Lung (tissue), 12 donors: ENCODE measurements around the gene MYZAP. TPM values are rescaled to one million over a fixed set of nuclear protein-coding genes. Genes with fewer than 3 reads are reported as not detected.

ENCODE experiments used
- ATAC-seq: fragments of 200-7000 bp; cut with Tn5 transposase; one replicate; pipeline ENCODE4 v1.9.1; 2020; ENCODE audit warnings: moderate number of reproducible peaks; ENCODE audit not compliant: insufficient read depth, low FRiP score
- DNase-seq, 3 donors: peaks; one replicate each; pipeline ENCODE4 v3.0.0-alpha.2; 2013 to 2017
- H3K27ac ChIP-seq, 2 donors: one replicate each; pipeline ENCODE4 v1.5.1; 2013; ENCODE audit warnings: mild to moderate bottlenecking in 2 of 2, moderate library complexity in 2 of 2, control low read depth in 1 of 2, inconsistent platforms in 1 of 2, low read depth in 1 of 2, low read length in 1 of 2
- H3K27me3 ChIP-seq, 3 donors: one replicate each; pipeline ENCODE4 v1.5.1; 2013; ENCODE audit warnings: low read length in 2 of 3; ENCODE audit not compliant: control insufficient read depth in 3 of 3, insufficient read depth in 3 of 3
- H3K36me3 ChIP-seq, 4 donors: one replicate each; pipeline ENCODE4 v1.5.1; 2013; ENCODE audit warnings: low read length in 4 of 4, mild to moderate bottlenecking in 1 of 4, moderate library complexity in 1 of 4; ENCODE audit not compliant: control insufficient read depth in 4 of 4, insufficient read depth in 4 of 4
- H3K4me1 ChIP-seq, 5 donors: one replicate each; pipeline ENCODE4 v1.5.1; 2013; ENCODE audit warnings: low read length in 5 of 5, mild to moderate bottlenecking in 2 of 5, moderate library complexity in 1 of 5; ENCODE audit not compliant: control insufficient read depth in 5 of 5, insufficient read depth in 5 of 5
- H3K4me3 ChIP-seq: one replicate; pipeline ENCODE4 v1.5.1; 2013; ENCODE audit warnings: mild to moderate bottlenecking, control low read depth, moderate library complexity
- H3K9ac ChIP-seq, 2 donors: one replicate each; pipeline ENCODE4 v1.5.1; 2013; ENCODE audit warnings: low read length in 2 of 2, control low read depth in 1 of 2; ENCODE audit not compliant: insufficient read depth in 1 of 2
- H3K9me3 ChIP-seq, 4 donors: one replicate each; pipeline ENCODE4 v1.5.1; 2013; ENCODE audit warnings: low read length in 3 of 4, mild to moderate bottlenecking in 1 of 4, moderate library complexity in 1 of 4; ENCODE audit not compliant: control insufficient read depth in 4 of 4, insufficient read depth in 3 of 4
- WGBS, 2 donors: extraction: QIAGEN DNeasy Blood & Tissue Kit; methylation state at CpG; one replicate each; pipeline ENCODE4 v1.1.7; 2013; 5-methylcytosine and 5-hydroxymethylcytosine counted together
- polyA plus RNA-seq, 2 donors: library from polyadenylated mRNA; stranded (reverse); fragments of 200-250 nt; gene quantifications; one replicate each; pipeline ENCODE4 v1.2.1, GENCODE V29; 2013
- total RNA-seq, 2 donors: library from RNA; depleted of rRNA in 1 of 2; stranded (reverse); fragments of >200 nt in 1 of 2; gene quantifications; one replicate each; pipeline ENCODE4 v1.2.1, GENCODE V29; 2014 to 2021
- TF ChIP-seq, protein P1 (sequence below): IDR thresholded peaks from 2 replicates; pipeline ENCODE4 v1.5.1; 2012; ENCODE audit warnings: mild to moderate bottlenecking; ENCODE audit errors: control extremely low read depth, extremely low read depth
- donor health status: control.
- donor health status: control.
- donor health status: Bipolar disorder and iron deficiency.
- donor health status: healthy.
- donor health status: DM: yes; HTN: yes; CAD: no.

MYZAP gene
- total and polyA plus RNA-seq, 4 donors, result 6.9 to 36.9 (median 11.6) TPM

DNA sequence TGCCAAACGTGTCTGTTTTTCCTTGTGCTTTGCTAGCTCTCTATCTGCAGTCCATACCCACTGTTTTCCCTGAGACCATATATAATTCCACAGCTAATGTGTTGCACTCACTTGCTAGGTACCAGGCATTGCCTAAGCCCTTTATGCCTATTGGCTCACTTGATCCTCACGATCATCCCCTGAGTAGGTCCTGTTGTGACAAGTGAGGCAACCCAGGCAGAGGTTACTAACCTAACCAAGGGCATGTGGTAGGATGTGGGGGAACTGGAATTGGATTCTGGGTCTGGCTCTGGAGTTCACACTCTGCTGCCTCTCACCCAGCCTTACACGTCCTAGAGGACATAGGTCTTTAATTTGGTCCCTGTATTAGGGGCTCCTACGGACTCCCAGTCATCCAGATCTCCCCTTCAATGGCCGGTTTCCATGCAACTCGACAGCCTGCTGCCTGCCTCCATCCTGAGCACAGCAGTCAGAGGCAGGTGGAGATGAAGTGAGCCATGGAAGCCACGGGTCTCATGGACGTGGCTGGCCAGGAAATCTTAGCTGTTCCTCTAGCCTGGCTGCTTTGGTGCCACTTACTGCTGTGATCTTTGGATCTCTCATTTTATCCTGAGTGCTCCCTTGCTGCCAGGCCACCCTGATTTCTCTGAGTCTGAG lies 38.9 kb upstream of the MYZAP start:
- TF ChIP-seq, protein P1, sequence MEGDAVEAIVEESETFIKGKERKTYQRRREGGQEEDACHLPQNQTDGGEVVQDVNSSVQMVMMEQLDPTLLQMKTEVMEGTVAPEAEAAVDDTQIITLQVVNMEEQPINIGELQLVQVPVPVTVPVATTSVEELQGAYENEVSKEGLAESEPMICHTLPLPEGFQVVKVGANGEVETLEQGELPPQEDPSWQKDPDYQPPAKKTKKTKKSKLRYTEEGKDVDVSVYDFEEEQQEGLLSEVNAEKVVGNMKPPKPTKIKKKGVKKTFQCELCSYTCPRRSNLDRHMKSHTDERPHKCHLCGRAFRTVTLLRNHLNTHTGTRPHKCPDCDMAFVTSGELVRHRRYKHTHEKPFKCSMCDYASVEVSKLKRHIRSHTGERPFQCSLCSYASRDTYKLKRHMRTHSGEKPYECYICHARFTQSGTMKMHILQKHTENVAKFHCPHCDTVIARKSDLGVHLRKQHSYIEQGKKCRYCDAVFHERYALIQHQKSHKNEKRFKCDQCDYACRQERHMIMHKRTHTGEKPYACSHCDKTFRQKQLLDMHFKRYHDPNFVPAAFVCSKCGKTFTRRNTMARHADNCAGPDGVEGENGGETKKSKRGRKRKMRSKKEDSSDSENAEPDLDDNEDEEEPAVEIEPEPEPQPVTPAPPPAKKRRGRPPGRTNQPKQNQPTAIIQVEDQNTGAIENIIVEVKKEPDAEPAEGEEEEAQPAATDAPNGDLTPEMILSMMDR, result no peak
- H3K4me1 ChIP-seq, result peaks cover 16 to 46% (median 22%) of the 10 kb centered on the region in 5 donors
- H3K4me3 ChIP-seq, result no peak overlapping the region
- no peaks in the 10 kb centered on the region for H3K9me3 ChIP-seq
- no peaks in the 10 kb centered on the region for H3K27me3 ChIP-seq
- 87 to 89% methylated on average over 8 of the region's 8 CpGs for WGBS, 2 donors
- DNase-seq (no peak), ATAC-seq (no peak)
- no peak overlapping the region for H3K9ac ChIP-seq
- H3K27ac ChIP-seq, result peak overlapping the region; percentile 26 to 96
- no peaks in the 10 kb centered on the region for H3K36me3 ChIP-seq

DNA sequence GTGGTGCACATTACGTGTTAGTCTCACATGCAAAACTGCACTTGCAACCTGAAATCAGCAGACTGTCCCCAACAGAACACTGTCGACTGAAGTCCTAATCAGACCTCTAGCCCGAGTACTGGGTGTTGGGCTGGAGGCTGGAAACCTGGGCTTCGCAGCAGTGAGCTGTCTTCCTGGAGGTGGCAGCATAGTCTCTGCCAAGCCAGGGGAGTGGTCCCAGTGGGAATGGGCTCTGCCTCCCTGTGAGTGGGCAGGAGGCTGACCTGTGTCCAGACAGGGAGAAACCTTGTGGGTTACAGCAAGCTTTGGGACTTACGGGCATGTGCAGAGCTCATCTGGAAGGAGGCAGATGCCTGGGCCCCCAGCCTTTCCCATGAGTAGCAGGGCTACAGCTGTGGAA lies 38.2 kb upstream of the MYZAP start:
- no peak overlapping the region for H3K4me3 ChIP-seq
- peaks cover 16 to 46% (median 21%) of the 10 kb centered on the region in 5 donors for H3K4me1 ChIP-seq
- ATAC-seq (no peak), DNase-seq (no peak)
- no peaks in the 10 kb centered on the region for H3K36me3 ChIP-seq
- no peaks in the 10 kb centered on the region for H3K27me3 ChIP-seq
- peak overlapping the region; percentile 26 to 89 for H3K27ac ChIP-seq
- 93 to 96% methylated on average over 5 of the region's 5 CpGs for WGBS, 2 donors
- TF ChIP-seq, protein P1, result no peak
- H3K9me3 ChIP-seq, result no peaks in the 10 kb centered on the region
- H3K9ac ChIP-seq, result no peak overlapping the region

DNA sequence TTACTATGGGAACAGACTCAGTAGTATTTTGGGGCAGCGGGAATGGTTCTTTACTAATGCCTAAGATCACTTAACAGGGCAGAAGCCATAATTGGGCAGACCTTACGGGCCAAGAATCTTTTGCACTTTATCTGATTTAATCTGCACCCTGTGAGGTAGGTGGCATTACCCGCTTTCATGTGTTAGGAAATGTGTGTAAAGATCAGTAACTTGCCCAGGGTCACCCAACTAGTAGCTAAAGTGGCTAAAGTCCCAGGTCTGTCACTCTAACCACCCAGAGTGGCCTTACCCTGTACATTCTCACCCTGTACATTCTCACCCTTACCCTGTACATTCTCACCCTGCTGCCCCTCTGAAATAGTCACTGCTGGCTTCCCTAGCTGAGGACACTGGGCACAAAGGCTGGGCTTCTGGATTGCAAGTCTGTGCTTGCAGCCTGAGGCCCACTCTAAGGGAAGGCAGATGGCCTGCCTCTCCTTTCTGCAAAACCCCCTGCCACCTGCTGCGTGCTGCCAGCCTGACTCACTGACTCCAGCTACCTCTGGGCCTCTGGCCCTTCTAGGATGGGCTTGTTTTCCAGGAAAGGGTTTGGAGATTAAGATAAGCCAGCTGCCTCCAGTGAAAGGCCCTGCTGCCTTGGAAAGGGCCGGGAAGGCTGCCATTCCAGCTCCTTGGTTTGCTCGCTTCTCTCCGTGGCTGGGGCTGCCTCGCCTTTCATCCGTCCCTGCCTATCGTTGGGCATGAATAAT lies 37.5 kb upstream of the MYZAP start:
- Histone ChIP-seq H3K27me3 (no peaks in the 10 kb centered on the region), H3K9me3 (no peaks in the 10 kb centered on the region), H3K9ac (no peak overlapping the region), H3K4me1 (peaks cover 14 to 46% (median 21%) of the 10 kb centered on the region in 5 donors), H3K36me3 (no peaks in the 10 kb centered on the region), H3K27ac (peak overlapping the region; percentile 26 to 89), H3K4me3 (no peak overlapping the region)
- 59 to 72% methylated on average over 10 of the region's 10 CpGs for WGBS, 2 donors
- DNase-seq (no peak), ATAC-seq (no peak)
- TF ChIP-seq, protein P1, result no peak
